ENCODE results near the gene AHCYL2.

DNA sequence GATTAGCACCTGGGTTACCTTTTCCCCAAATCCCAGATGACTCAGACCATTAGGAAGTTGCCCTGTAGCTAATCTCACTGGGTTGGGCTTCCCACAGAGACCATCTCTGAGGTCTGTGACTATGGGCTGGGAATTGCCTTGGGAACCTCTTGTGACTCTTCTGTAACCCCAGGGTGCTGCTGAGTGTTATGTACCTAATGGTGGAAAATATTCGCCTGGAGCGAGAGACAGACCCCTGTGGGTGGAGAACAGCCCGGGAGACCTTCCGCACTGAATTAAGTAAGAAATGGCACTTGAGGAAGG is 229.4 kb downstream of the AHCYL2 start:
- TF ChIP-seq, protein P1, sequence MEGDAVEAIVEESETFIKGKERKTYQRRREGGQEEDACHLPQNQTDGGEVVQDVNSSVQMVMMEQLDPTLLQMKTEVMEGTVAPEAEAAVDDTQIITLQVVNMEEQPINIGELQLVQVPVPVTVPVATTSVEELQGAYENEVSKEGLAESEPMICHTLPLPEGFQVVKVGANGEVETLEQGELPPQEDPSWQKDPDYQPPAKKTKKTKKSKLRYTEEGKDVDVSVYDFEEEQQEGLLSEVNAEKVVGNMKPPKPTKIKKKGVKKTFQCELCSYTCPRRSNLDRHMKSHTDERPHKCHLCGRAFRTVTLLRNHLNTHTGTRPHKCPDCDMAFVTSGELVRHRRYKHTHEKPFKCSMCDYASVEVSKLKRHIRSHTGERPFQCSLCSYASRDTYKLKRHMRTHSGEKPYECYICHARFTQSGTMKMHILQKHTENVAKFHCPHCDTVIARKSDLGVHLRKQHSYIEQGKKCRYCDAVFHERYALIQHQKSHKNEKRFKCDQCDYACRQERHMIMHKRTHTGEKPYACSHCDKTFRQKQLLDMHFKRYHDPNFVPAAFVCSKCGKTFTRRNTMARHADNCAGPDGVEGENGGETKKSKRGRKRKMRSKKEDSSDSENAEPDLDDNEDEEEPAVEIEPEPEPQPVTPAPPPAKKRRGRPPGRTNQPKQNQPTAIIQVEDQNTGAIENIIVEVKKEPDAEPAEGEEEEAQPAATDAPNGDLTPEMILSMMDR (IDR thresholded peaks at IDR 0.05; ENCODE audit: poor library complexity, severe bottlenecking), result no peak
- TF ChIP-seq POLR2AphosphoS5 (IDR thresholded peaks at IDR 0.05) (no peak), EZH2 (IDR thresholded peaks at IDR 0.05; ENCODE audit: borderline replicate concordance, insufficient read depth, low read length, poor library complexity, severe bottlenecking) (no peak), REST (IDR thresholded peaks at IDR 0.05; ENCODE audit: borderline replicate concordance) (no peak), SMC3 (conservative IDR thresholded peaks at IDR 0.05; ENCODE audit: poor library complexity) (no peak), MXI1 (conservative IDR thresholded peaks at IDR 0.05; ENCODE audit: poor library complexity, severe bottlenecking) (no peak), RAD21 (conservative IDR thresholded peaks at IDR 0.05) (no peak), TAF1 (IDR thresholded peaks at IDR 0.05; ENCODE audit: low read depth) (no peak)

Measured in neural cell (in vitro differentiated cells).